GM18505 (cell line): ENCODE results near the gene HSF2.
"Not testable (repeated sequence)": the region's sequence is repeated elsewhere in the genome, so short reads cannot be mapped to it uniquely, and the experiment has no call there.

Experiments
- ATAC-seq: cut with Tn5 transposase; IDR thresholded peaks from one replicate; pipeline ENCODE4 v1.9.1; 2021; ENCODE audit not compliant: unreplicated experiment
- POLR2A ChIP-seq: IDR thresholded peaks from 4 replicates; pipeline ENCODE4 v1.6.1; 2011; ENCODE audit warnings: borderline replicate concordance; ENCODE audit not compliant: insufficient read depth, insufficient read length; ENCODE audit errors: extremely low read depth

The HSF2 gene

DNA sequence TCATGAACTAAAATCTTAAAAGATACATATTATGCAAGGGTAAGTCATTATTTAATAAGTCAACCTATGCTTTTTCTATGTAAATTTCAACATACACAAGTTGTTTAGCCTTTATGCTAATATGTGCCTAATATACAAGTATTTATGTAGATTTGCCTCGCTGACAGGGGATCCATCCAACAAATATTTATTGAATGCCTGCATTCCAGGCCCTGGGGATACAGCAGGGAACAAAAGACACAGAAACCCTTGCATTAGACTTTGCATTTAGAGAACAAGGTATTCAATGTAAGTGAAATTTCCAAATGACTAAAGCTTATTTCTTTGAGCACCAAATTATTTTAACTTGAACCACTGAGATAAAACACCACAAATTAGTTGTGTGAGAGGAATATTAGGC lies 53.1 kb downstream of the HSF2 start:
- ATAC-seq, result no peak
- TF ChIP-seq POLR2A, result no peak

DNA sequence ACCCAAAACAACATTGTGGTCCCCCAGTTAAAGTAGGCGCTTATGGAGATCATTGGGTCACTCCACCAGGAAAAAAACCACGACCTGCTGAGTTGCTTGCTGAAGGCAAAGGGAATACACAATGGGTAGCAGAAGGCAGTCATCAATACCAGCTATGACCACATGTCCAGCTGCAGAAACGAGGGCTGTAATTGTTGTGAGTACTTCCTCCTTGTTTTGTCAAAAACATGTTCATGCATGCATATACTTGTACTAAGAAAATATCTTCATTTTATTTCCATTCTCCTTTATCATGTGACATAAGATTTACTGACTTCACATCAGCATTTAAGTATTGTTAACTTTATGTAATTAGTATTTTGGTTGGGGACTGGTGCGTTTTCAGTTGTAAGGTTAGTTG lies 55.2 kb downstream of the HSF2 start:
- TF ChIP-seq POLR2A, result no peak
- no peak for ATAC-seq

DNA sequence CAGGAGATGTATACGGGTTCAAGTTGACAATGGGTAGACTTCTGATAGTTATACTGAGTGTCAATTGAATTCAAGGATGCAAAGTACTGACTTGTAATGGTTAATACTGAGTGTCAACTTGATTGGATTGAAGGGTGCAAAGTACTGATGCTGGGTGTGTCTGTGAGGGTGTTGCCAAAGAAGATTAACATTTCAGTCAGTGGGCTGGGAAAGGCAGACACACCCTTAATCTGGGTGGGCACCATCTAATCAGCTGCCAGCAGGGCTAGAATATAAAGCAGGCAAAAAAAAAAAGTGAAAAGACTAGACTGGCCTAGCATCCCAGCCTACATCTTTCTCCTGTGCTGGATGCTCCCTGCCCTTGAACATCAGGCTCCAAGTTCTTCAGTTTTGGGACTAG lies 55.7 kb downstream of the HSF2 start:
- not testable (repeated sequence) for ATAC-seq

DNA sequence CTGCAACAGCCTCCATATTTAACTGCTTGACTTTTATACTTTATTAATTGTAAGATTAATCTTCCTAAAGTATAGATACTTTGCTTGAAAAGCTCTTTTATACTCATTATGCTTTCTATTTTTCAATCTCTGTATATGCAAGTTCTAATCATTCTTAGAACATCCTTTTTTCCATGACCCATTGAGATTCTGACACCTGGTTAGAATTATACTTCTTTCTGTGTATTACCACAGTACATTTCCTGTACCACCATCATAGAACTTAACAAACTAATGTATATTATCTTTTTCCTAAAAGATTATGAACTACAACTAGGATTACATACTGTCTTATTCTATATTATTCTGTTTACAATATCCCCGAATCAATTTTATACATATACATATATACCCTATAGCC lies 58.6 kb downstream of the HSF2 start:
- no peak for ATAC-seq
- no peak for TF ChIP-seq POLR2A

DNA sequence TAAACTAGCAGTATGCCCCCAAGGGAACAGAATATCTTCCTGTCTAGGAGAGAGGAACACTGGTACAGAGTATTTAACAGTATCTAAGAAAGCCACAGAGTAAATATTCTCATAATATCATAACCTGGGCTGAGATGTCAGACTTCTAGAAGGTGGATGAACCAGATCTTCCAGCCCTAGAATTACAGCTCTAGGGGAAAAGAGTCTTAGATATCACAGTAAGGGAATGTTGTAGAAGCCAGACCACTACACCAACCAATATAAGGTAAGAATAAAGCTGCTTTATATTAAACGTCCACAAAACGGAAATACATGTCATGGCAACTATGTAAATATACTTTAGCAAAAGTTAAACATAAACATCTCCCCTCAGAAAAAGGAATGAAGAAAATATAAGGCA lies 59.8 kb downstream of the HSF2 start:
- ATAC-seq, result no peak
- TF ChIP-seq POLR2A, result no peak

DNA sequence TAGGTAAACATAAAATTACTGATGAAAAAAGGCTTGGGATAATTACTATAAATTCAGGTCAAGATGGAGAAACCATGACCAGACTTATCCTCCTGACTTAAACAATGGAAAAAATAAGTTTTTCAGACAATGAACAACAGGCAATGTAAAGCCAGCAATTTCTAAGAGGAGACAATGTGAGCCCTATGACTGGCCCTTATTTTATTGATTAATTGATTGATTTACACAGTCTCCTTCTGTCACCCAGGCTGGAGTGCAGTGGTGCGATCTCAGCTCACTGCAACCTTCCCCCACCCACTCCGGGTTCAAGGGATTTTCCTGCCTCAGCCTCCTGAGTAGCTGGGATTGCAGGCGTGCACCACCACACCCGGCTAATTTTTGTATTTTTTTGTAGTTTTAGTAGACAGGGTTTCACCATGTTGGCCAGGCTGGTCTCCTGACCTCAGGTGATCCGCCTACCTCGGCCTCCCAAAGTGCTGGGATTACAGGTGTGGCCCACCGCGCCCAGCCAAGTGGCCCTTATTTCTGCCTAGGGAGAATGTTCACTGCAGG lies 60.5 kb downstream of the HSF2 start:
- not testable (repeated sequence) for ATAC-seq

DNA sequence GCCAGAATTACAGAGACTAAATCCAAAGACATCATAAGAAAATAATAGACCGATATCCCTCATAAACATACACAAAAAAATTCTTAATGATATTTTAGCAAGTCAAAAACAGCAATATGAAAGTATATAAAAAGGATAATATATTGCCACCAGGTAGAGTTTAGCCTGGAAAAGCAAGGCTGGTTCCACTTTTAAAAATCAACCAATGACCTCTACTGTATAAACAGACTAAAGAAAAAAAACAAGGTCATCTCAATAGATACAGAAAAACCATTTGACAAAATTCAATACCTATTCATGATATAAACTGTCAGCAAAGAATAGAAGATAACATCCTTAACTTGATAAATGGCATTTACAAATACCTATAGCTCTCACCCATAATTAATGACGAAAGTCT lies 62.4 kb downstream of the HSF2 start:
- ATAC-seq, result no peak
- no peak for TF ChIP-seq POLR2A

DNA sequence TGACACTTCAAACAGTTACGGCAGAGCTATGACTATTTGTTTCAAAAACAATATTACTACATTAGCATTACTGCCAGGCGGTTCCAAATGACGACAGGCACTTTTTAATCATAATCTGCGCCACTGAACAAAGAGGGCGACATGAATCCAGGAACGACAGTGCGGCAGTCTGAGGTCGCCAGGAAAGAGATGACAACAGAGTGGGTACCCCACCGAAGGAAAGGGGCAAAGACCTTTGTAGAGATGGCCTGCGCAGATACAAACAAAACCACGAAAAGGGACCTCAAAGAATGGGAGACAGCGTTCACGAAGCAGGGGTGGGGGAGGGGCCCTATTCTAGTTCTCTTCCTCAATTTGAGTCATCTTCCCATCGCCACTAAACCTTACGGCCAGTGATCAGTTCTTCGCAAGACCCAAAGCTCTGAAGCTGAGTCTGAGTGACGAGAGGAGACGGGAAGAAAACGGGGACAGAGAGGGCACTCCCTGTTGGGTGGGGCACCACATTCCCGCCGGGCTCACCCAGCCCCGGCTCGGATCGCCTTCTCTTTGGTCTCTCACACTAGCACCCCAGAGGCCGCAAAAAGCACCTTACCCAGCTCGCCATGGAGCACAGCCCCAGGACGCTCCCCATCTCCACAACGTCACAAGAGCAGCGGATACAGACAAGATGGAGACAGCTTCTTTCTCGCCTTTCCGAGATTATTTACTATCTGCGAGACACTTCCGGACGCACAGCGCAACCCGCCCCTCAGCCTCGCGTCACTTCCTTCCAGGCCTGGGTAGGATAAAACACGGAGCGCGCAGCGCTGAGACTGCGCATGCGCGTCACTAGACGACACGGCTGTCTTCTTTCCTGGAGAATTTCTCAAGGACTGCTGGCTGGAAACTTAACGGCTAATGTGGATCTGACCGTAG lies 71.9 kb downstream of the HSF2 start, which contains the start of gene SERINC1:
TSS of gene SERINC1 (minus strand) at position 701 of the 915 bp plus-strand sequence. CDS start at position 631, 70 bp downstream.
- TF ChIP-seq POLR2A, result peak; percentile 91
- ATAC-seq, result peak; percentile 99

DNA sequence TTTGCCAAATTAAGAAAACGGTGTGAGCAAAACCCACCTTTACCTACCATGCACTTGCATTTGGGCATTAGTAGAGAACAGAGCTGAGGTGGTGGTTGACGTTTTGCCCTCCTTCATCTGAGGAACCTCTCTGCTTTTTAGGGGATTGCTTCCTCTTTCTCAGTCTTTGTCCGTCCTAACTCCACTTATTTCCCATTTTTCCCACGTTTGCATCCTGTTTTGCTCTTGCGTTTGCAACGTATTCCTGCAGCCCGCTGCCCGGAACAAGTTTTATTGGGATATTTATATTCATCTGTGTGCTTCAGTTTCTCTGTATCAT lies 72.5 kb downstream of the HSF2 start:
- no peak for TF ChIP-seq POLR2A
- peak; percentile 56 for ATAC-seq

DNA sequence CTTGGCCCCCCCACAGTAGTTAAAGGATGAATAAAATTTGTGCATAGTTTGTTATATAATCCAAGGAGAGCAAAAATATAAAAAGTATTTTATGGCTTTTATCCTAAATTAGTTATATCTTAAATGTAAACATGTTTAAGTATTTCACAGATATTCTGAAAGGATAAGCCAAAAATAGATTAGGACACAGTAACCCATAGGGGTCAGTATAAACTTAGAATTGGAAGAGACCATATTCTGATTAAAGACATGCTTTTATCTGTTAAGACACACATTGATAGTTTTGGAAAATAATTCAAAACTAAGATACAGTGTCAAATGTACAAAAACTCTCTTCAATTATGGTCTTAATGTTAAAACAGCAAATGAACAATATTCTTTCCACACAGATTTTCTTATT lies 76.7 kb downstream of the HSF2 start:
- no peak for TF ChIP-seq POLR2A
- no peak for ATAC-seq

DNA sequence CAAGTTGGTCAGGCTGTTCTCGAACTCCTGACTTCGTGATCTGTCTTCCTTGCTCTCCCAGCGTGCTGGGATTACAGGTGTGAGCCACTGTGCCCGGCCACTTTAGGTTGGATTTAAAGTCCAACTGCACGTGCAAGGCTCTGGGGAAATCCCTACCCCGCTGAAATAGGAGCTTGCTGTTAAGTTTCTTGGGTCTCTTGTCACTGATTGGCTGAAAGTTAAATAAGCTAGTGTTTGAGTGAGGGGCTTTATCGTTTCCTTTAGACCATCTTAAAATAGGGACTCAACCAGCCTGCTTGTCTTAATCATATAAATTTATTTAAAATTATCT lies 83.3 kb downstream of the HSF2 start:
- TF ChIP-seq POLR2A, result no peak
- no peak for ATAC-seq
